Endodermal cell (in vitro differentiated cells): ENCODE results near the gene CACUL1. TPM values are rescaled to one million over a fixed set of nuclear protein-coding genes. Genes with fewer than 3 reads are reported as not detected.

Experiments used
- DNase-seq: peaks from one replicate; pipeline ENCODE4 v3.0.0-alpha.2; 2017
- H3K27ac ChIP-seq: 2 replicates; pipeline ENCODE4 v1.5.1; 2013; ENCODE audit warnings: mild to moderate bottlenecking, low read depth, low read length, moderate library complexity
- H3K27me3 ChIP-seq: 2 replicates; pipeline ENCODE4 v1.6.1; 2013; ENCODE audit warnings: mild to moderate bottlenecking, low read length, moderate library complexity; ENCODE audit not compliant: insufficient read depth, control insufficient read depth, poor library complexity, severe bottlenecking
- H3K36me3 ChIP-seq: 2 replicates; pipeline ENCODE4 v1.7.0; 2013; ENCODE audit warnings: mild to moderate bottlenecking, low read length, moderate library complexity; ENCODE audit not compliant: control insufficient read depth, insufficient read depth
- H3K4me1 ChIP-seq: one replicate; pipeline ENCODE4 v1.7.0; 2013; ENCODE audit warnings: low read length; ENCODE audit not compliant: control insufficient read depth, insufficient read depth
- H3K4me3 ChIP-seq: 2 replicates; pipeline ENCODE4 v1.5.1; 2013; ENCODE audit warnings: mild to moderate bottlenecking, low read length, moderate library complexity
- H3K9ac ChIP-seq: 2 replicates; pipeline ENCODE4 v1.6.1; 2013; ENCODE audit warnings: mild to moderate bottlenecking, low read length, moderate library complexity; ENCODE audit not compliant: poor library complexity, severe bottlenecking; ENCODE audit errors: extremely low read depth
- H3K9me3 ChIP-seq: 2 replicates; pipeline ENCODE4 v1.6.1; 2013; ENCODE audit warnings: mild to moderate bottlenecking, low read length, moderate library complexity; ENCODE audit not compliant: control insufficient read depth
- H3K27ac Mint-ChIP-seq: 2 replicates; pipeline ENCODE4 v1.8.0; 2020; ENCODE audit warnings: mixed read lengths
- H3K27me3 Mint-ChIP-seq: 2 replicates; pipeline ENCODE4 v1.8.0; 2021; ENCODE audit warnings: mild to moderate bottlenecking, mixed read lengths; ENCODE audit not compliant: insufficient read depth
- H3K36me3 Mint-ChIP-seq: 2 replicates; pipeline ENCODE4 v1.8.0; 2020; ENCODE audit warnings: low read depth, mixed read lengths
- H3K4me1 Mint-ChIP-seq: 2 replicates; pipeline ENCODE4 v1.8.0; 2020; ENCODE audit warnings: mixed read lengths
- H3K4me3 Mint-ChIP-seq: 2 replicates; pipeline ENCODE4 v1.8.0; 2020; ENCODE audit warnings: mild to moderate bottlenecking, moderate library complexity, mixed read lengths
- H3K9me3 Mint-ChIP-seq: 2 replicates; pipeline ENCODE4 v1.8.0; 2020; ENCODE audit warnings: mild to moderate bottlenecking, mixed read lengths
- CTCF ChIP-seq: fragments of 200-600 bp; sonication (generic); conservative IDR thresholded peaks from 2 replicates; pipeline ENCODE4 v1.5.0; 2021; ENCODE audit warnings: antibody characterized with exemption, mild to moderate bottlenecking
- WGBS, 2 experiments: methylation state at CpG; one replicate each; pipeline versions ENCODE4 v1.1.5 to v1.1.7; 2013; ENCODE audit warnings: missing lambda C conversion rate in 2 of 2, mixed read lengths in 1 of 2; ENCODE audit not compliant: insufficient coverage in 1 of 2, insufficient read length in 1 of 2; 5-methylcytosine and 5-hydroxymethylcytosine counted together
- total RNA-seq, 2 donors: library from RNA; stranded (reverse); fragmentation: NEBNext Ultra II Directional in 1 of 2; extraction: Animal tissue kit (Norgen Biotek cat#: 25700) in 1 of 2; gene quantifications; 2 replicates in 1 of 2; 3 replicates in 1 of 2; pipeline ENCODE4 v1.2.1, GENCODE V29; 2021

The CACUL1 gene
- total RNA-seq, 2 donors from 2014 or later: 37.5 to 38.9 TPM

GRCh38 chr10:118730756-118731456, 23.9 kb downstream of the CACUL1 start:
- H3K9me3 Mint-ChIP-seq: no peaks in the 10 kb centered on the region
- no peak for DNase-seq
- peak overlapping the region; percentile 8 for H3K27ac Mint-ChIP-seq
- Histone ChIP-seq H3K27ac (no peak overlapping the region), H3K4me3 (peak overlapping the region; percentile 2), H3K36me3 (no peaks in the 10 kb centered on the region), H3K27me3 (no peaks in the 10 kb centered on the region), H3K9me3 (no peaks in the 10 kb centered on the region), H3K4me1 (peaks cover 30% of the 10 kb centered on the region), H3K9ac (no peak overlapping the region)
- no peak overlapping the region for H3K4me3 Mint-ChIP-seq
- H3K4me1 Mint-ChIP-seq: peaks cover 63% of the 10 kb centered on the region
- WGBS, 2 experiments: 82% methylated on average over 6 to 7 of the region's 7 CpGs
- H3K36me3 Mint-ChIP-seq: no peaks in the 10 kb centered on the region
- no peaks in the 10 kb centered on the region for H3K27me3 Mint-ChIP-seq
- TF ChIP-seq CTCF: no peak

- Mint-ChIP-seq H3K27ac (no peak overlapping the region), H3K27me3 (no peaks in the 10 kb centered on the region), H3K4me3 (no peak overlapping the region), H3K4me1 (peaks cover 52% of the 10 kb centered on the region), H3K36me3 (no peaks in the 10 kb centered on the region), H3K9me3 (no peaks in the 10 kb centered on the region)
- no peak for DNase-seq
- peaks cover 28% of the 10 kb centered on the region for H3K4me1 ChIP-seq
- no peak overlapping the region for H3K4me3 ChIP-seq
- TF ChIP-seq CTCF: no peak
- no peaks in the 10 kb centered on the region for H3K9me3 ChIP-seq
- no peak overlapping the region for H3K27ac ChIP-seq
- WGBS, 2 experiments: 93 to 100% methylated on average over 1 to 2 of the region's 2 CpGs
- H3K27me3 ChIP-seq: no peaks in the 10 kb centered on the region
- no peak overlapping the region for H3K9ac ChIP-seq
- no peaks in the 10 kb centered on the region for H3K36me3 ChIP-seq
These were observed 25.0 kb downstream of the CACUL1 start for GRCh38 chr10:118729641-118730258.

DNA sequence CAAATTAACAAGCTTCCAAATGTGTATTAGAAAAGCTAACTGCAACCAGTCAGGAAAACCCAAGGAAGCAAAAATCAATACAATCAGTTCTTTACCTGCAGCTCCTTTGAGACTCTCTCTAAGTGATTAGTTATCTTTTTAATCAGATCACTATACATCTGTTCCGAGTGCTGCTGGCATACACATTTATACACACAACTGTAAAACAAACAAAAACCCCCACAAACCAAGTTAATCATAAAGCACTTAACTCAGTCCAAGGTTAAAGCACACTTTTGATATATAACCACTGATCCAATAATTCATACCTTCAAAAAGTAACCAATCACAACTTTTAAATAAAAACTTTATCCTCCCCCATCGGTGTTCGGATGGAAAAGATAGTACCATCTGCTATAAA, 25.6 kb downstream of the CACUL1 start:
- Mint-ChIP-seq H3K36me3 (no peaks in the 10 kb centered on the region), H3K27me3 (no peaks in the 10 kb centered on the region), H3K9me3 (no peaks in the 10 kb centered on the region), H3K4me3 (no peak overlapping the region), H3K4me1 (peaks cover 49% of the 10 kb centered on the region), H3K27ac (no peak overlapping the region)
- Histone ChIP-seq H3K27ac (no peak overlapping the region), H3K4me3 (no peak overlapping the region), H3K4me1 (peaks cover 27% of the 10 kb centered on the region), H3K36me3 (no peaks in the 10 kb centered on the region), H3K9ac (no peak overlapping the region), H3K27me3 (no peaks in the 10 kb centered on the region), H3K9me3 (no peaks in the 10 kb centered on the region)
- no peak for DNase-seq
- WGBS, 2 experiments: 85 to 100% methylated on average over 1 to 2 of the region's 3 CpGs
- no peak for TF ChIP-seq CTCF
